Heart left ventricle (tissue), 16 donors: Measurements from ENCODE around the gene MRPL27. TPM values are rescaled to one million over a fixed set of nuclear protein-coding genes. Genes with fewer than 3 reads are reported as not detected.

ENCODE experiments used
- ATAC-seq, 4 donors: fragments of 200-7000 bp; cut with Tn5 transposase; one replicate each; pipeline ENCODE4 v1.9.1; 2020 to 2022; ENCODE audit warnings: moderate library complexity in 4 of 4, mild to moderate bottlenecking in 3 of 4, moderate number of reproducible peaks in 1 of 4
- DNase-seq, 5 donors: peaks; one replicate each; pipeline ENCODE4 v3.0.0-alpha.2; 2020
- H3K27ac ChIP-seq, 12 donors: fragments of 200-600 bp; sonication (generic) in 4 of 12; one replicate each; pipeline versions ENCODE4 v1.5.0 to v1.8.0; 2016 to 2022; ENCODE audit warnings: mild to moderate bottlenecking in 2 of 12
- H3K27me3 ChIP-seq, 9 donors: fragments of 200-600 bp; sonication (generic) in 2 of 9; one replicate each; pipeline versions ENCODE4 v1.5.1 to v1.8.0; 2016 to 2022; ENCODE audit warnings: mild to moderate bottlenecking in 3 of 9
- H3K36me3 ChIP-seq, 9 donors: fragments of 200-600 bp; sonication (generic) in 2 of 9; one replicate each; pipeline versions ENCODE4 v1.5.0 to v1.8.0; 2018 to 2022; ENCODE audit warnings: mild to moderate bottlenecking in 2 of 9
- H3K4me1 ChIP-seq, 12 donors: fragments of 200-600 bp; sonication (generic) in 4 of 12; one replicate each; pipeline versions ENCODE4 v1.5.0 to v1.8.0; 2016 to 2022; ENCODE audit warnings: mild to moderate bottlenecking in 3 of 12
- H3K4me3 ChIP-seq, 12 donors: fragments of 200-600 bp; sonication (generic) in 4 of 12; one replicate each; pipeline versions ENCODE4 v1.5.0 to v1.8.0; 2017 to 2022; ENCODE audit warnings: mild to moderate bottlenecking in 9 of 12, moderate library complexity in 4 of 12
- H3K9me3 ChIP-seq, 12 donors: fragments of 200-600 bp; sonication (generic) in 4 of 12; one replicate each; pipeline versions ENCODE4 v1.5.0 to v1.8.0; 2016 to 2022; ENCODE audit warnings: mild to moderate bottlenecking in 1 of 12
- POLR2A ChIP-seq, 2 donors: fragments of 450-650 bp; IDR thresholded peaks; one replicate each; pipeline ENCODE4 v1.6.1; 2017; ENCODE audit warnings: antibody characterized with exemption in 2 of 2, mild to moderate bottlenecking in 2 of 2, moderate library complexity in 2 of 2
- WGBS, 4 donors: extraction: QIAGEN DNeasy Blood & Tissue Kit in 2 of 4; methylation state at CpG; one replicate each; pipeline versions ENCODE4 v1.1.5 to v1.1.7; 2013 to 2018; 5-methylcytosine and 5-hydroxymethylcytosine counted together
- intact Hi-C, 10 donors: fragments of 100-400 bp; cut with DNase I; formaldehyde crosslinking; loops; one replicate each; pipeline versions ENCODE4 v1.11.1 to v1.14.2; 2022
- polyA plus RNA-seq, 2 donors: library from polyadenylated mRNA; stranded (reverse); fragments of 200-250 nt; gene quantifications; one replicate each; pipeline ENCODE4 v1.2.3, GENCODE V29; 2013
- total RNA-seq, 9 donors: library from RNA; depleted of rRNA in 2 of 9; stranded (reverse); fragments of >200 nt in 2 of 9; fragmentation: NEBNext Ultra II Directional in 3 of 9; extraction: Animal tissue kit (Norgen Biotek cat#: 25700) in 3 of 9; gene quantifications; one replicate each; pipeline versions ENCODE4 v1.1.0 to v1.2.4, GENCODE V29; 2016 to 2023
- TF ChIP-seq, protein P1 (sequence below), 12 donors: fragments of 200-600 bp; sonication (generic) in 4 of 12; IDR thresholded peaks; one replicate each; pipeline versions ENCODE4 v1.5.0 to v1.8.0; 2018 to 2022; ENCODE audit warnings: antibody characterized with exemption in 12 of 12, mild to moderate bottlenecking in 5 of 12
- donor health status: ischemic (EF 13 %, LVEDD 7.1; RV severe dilation, severe dysfunction).
- donor health status: healthy with polysubstance abuse.
- donor health status: DM: no; HTN: yes; CAD: no.
- donor health status: DM: no; HTN: no; CAD: no.
- donor health status: ischemic (EF 25% LVEDD 6.9; RV normal size, moderate dysfunction).
- donor health status: ischemic (EF 25% LVEDD 5.7; RV mildly dilated, moderate dysfunction).
- donor health status: healthy.
- donor health status: DM: yes; HTN: yes; CAD: no.
- donor health status: ischemic (EF 35%, LVEDD 5.7; RV mildly dilated, moderate dysfunction).
- donor health status: nonischemic (EF 11% LVEDD 7.7; RV severe dilation, severe dysfunction).
- donor health status: DM: yes; HTN: yes; CAD: no.
- donor health status: PGD.
- donor health status: ischemic (EF 29% LVEDD 5.4; RV normal size, mild dysfunction).
- donor health status: nonischemic (EF 23%, LVEDD 6.1; RV moderate dilation, normal function).

Gene MRPL27
- total and polyA plus RNA-seq, 11 donors = 52.9 to 243 (median 74.5) TPM

DNA sequence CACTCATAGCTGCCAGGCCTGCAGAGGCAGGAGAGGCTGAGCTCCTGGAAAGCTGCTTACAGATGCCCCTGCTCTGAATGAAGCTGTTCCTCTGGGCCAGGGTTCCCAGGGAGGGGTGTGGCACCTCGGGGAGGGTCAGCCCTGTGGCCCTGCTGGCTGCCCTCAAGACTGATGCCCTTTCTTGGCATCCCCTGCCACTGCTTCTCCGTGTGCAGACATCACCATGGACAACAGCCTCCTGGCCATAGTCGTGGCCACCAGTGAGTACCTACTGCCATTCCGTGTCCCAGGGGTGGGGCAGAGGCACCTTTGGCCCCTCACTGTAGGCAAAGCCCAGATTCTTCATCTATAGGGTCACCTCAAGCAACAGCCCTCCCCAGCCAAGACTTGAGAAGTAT is 8.9 kb downstream of the MRPL27 start:
- Histone ChIP-seq H3K4me1 (peaks cover 0 to 45% (median 10%) of the 10 kb centered on the region in 12 donors), H3K27me3 (no peaks in the 10 kb centered on the region), H3K9me3 (no peaks in the 10 kb centered on the region), H3K4me3 (no peak overlapping the region), H3K36me3 (peaks cover 0 to 61% (median 55%) of the 10 kb centered on the region in 9 donors), H3K27ac (no peak overlapping the region)
- ATAC-seq (no peak), DNase-seq (no peak)
- TF ChIP-seq, protein P1, sequence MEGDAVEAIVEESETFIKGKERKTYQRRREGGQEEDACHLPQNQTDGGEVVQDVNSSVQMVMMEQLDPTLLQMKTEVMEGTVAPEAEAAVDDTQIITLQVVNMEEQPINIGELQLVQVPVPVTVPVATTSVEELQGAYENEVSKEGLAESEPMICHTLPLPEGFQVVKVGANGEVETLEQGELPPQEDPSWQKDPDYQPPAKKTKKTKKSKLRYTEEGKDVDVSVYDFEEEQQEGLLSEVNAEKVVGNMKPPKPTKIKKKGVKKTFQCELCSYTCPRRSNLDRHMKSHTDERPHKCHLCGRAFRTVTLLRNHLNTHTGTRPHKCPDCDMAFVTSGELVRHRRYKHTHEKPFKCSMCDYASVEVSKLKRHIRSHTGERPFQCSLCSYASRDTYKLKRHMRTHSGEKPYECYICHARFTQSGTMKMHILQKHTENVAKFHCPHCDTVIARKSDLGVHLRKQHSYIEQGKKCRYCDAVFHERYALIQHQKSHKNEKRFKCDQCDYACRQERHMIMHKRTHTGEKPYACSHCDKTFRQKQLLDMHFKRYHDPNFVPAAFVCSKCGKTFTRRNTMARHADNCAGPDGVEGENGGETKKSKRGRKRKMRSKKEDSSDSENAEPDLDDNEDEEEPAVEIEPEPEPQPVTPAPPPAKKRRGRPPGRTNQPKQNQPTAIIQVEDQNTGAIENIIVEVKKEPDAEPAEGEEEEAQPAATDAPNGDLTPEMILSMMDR (IDR thresholded peaks at IDR 0.05) = no peak
- no peak for TF ChIP-seq POLR2A (IDR thresholded peaks at IDR 0.05)
- 38 to 77% (median 60%) methylated on average over 2 to 4 of the region's 4 CpGs for WGBS, 4 donors
- intact Hi-C loops = loop anchor here in 4 of 10 donors (5.0 to 10.0 kb wide), 3 partner anchors 111 to 259 kb away; partner anchors contain the start of gene RSAD1 (in 3 of the 4)

GRCh38 chr17:50363217-50364060 is 9.5 kb downstream of the MRPL27 start:
- intact Hi-C loops = loop anchor here in 4 of 10 donors (5.0 to 10.0 kb wide), 3 partner anchors 111 to 259 kb away; partner anchors contain the start of gene RSAD1 (in 3 of the 4)

DNA sequence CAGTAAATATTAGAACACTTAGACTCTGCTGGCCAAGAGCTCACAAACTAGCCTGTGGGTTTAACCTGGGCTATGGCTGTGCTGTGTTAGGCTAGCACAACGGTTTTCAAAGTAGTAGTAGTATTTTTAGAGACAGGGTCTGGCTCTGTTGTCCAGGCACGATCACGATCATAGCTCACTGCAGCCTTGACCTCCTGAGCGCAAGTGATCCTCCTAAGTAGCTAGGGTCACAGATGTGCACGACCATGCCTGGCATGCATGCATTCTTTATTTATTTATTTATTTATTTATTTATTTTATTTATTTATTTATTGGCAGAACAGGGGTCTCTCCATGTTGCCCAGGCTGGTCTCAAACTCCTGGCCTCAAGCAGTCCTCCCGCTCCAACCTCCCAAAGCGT is 10.3 kb downstream of the MRPL27 start:
- H3K27me3 ChIP-seq = no peaks in the 10 kb centered on the region
- ATAC-seq (no peak), DNase-seq (no peak)
- H3K9me3 ChIP-seq = no peaks in the 10 kb centered on the region
- H3K4me3 ChIP-seq = no peak overlapping the region
- H3K27ac ChIP-seq = no peak overlapping the region
- intact Hi-C loops = loop anchor here in 4 of 10 donors (5.0 to 10.0 kb wide), 3 partner anchors 112 to 258 kb away; partner anchors contain the start of gene RSAD1 (in 3 of the 4)
- H3K4me1 ChIP-seq = peaks cover 0 to 48% (median 10%) of the 10 kb centered on the region in 12 donors
- peaks cover 0 to 61% (median 55%) of the 10 kb centered on the region in 9 donors for H3K36me3 ChIP-seq
- TF ChIP-seq POLR2A (IDR thresholded peaks at IDR 0.05) = no peak
- TF ChIP-seq, protein P1 (IDR thresholded peaks at IDR 0.05) = no peak
- 73 to 80% (median 75%) methylated on average over 7 of the region's 7 CpGs for WGBS, 4 donors

More at GRCh38 chr17:50363217-50364060, 9.5 kb downstream of the MRPL27 start:
- peaks cover 0 to 48% (median 10%) of the 10 kb centered on the region in 12 donors for H3K4me1 ChIP-seq
- DNase-seq (no peak), ATAC-seq (no peak)
- no peaks in the 10 kb centered on the region for H3K27me3 ChIP-seq
- no peak overlapping the region for H3K27ac ChIP-seq
- H3K36me3 ChIP-seq = peaks cover 0 to 61% (median 55%) of the 10 kb centered on the region in 9 donors
- TF ChIP-seq, protein P1 (IDR thresholded peaks at IDR 0.05) = no peak
- no peak for TF ChIP-seq POLR2A (IDR thresholded peaks at IDR 0.05)
- no peaks in the 10 kb centered on the region for H3K9me3 ChIP-seq
- H3K4me3 ChIP-seq = no peak overlapping the region
- WGBS, 4 donors = 59 to 68% (median 65%) methylated on average over 8 of the region's 8 CpGs
